ENCODE measurements around the gene IER2.

- no peak for TF ChIP-seq POLR2A (IDR thresholded peaks at IDR 0.05; ENCODE audit: low read depth, low read length)
- TF ChIP-seq TAF1 (IDR thresholded peaks at IDR 0.05; ENCODE audit: borderline replicate concordance, low read depth, low read length): no peak
These were observed 46.4 kb upstream of the IER2 start for GRCh38 chr19:13103581-13104359.

Measured in GM12892 (cell line).